Islet of Langerhans (tissue), 1 donor: Measurements from ENCODE around the gene STMN1.

Experiments
- FAIRE-seq: peaks from one replicate; lab custom pipeline; 2011; peaks lifted over from hg19 to GRCh38; lab: Jason Lieb, UNC

The STMN1 gene

DNA sequence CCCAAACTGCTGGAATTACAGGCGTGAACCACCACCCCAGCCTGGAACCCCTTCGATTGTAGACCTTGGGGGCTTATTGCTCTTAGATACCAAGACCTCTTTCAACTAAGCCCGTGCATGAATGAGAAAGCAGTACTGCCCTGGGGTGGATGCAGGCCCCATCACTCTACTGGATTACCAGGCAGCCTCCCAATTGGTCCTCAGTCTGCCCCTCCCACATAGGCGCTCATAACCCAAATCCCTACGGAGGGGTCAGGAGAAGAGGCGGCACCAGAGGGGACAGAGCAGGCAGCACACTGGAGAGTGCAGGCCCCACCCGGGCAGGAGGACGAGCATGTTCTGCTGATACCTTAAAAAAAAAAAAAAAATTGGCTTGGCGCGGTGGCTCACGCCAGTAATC lies 12.4 kb upstream of the STMN1 start:
- no peak for FAIRE-seq

DNA sequence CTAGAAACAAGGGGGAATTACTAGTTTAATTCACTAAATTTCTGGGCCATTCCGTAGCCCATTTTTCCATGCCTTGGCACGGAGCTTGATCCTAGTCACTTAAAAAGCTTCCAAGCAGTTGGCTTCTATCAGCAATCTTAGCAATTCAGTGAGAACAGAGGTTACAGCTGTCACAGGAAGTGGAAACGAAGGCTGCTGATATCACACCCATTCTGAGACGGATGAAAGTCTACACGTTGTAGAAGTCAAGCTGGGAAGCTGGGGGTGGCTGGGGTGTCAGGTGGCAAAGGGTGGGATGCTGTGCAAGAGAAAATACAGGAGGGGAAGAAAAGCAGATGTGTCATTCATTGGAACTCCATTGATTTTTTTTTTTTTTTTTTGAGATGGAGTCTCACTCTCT lies 11.8 kb upstream of the STMN1 start:
- no peak for FAIRE-seq

DNA sequence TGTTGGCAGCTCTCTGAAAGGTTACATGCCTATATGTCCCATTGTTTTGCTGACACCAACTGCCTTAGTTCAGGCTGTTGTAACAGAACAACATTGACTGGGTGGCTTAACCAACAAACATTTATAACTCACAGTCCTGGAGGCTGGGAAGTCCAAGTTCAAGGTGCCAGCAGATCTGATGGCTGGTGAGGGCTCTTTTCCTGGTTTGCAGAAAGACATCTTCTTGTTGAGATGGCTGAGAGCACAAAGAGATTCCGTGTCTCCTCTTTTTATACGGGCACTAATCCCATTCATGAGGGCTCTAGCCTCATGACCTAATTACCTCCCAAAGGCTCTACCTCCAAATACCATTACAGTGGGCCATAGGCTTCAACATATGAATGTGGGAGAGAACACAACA lies 10.2 kb upstream of the STMN1 start:
- FAIRE-seq: no peak

DNA sequence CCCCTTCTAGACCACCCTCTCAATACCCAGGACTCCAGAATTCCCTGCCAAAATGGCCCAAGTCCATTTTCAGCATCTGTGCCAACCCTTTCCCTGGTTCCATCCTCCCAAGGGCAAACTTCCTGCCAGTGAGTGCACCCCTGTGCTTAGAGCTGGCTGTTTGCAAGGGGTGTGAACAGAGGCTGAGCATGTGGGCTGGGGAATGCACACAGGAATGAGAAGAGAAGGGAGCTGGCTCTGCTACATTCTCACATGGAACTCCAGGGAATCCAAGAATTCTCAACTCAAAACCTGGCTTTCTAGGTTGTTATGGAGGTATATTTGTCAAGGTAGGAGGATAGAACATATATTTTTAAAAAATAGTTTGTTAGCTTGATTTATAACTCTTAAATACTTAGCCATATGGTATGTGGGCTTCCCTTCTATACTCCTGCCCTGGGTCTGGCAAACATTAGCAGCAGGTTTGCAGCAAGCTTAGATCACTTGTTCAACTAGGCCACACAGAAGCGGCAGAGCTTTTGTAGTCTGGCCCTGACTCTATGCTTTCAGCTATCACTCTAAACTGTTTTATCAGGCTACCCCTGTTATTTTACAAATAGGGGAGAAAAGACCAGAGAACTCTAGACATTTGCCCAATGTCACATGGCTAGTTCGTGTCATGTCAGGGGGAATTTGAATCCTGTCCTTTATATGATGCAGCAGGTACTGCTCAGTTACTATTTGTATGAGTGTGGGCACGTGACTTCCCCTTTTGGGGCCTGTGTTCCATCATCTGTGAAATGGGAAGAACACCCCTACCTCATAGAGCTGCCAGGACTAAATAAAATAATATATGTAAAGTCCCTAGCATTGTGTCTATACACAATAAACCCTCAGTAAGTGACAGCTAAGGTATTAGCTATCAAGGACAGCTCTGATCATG lies 8.1 kb upstream of the STMN1 start:
- no peak for FAIRE-seq

DNA sequence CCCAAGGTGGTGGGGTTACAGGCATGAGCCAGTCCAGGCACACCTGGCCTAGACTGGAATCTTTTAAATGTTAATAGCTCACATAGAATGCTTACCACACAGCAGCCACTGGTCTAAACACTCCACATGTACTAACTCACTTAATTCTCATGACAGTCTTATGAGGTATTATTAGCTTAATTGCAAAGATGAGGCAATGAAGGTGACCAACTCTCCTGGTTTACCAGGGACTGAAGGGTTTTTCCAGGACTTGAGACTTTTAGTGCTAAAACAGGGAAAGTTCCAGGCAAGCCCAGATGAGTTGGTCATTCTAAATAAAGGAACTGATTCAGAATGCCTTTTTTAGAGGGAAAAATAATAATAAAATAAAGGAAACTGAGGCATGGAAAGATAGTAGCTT lies 7.0 kb upstream of the STMN1 start:
- no peak for FAIRE-seq

DNA sequence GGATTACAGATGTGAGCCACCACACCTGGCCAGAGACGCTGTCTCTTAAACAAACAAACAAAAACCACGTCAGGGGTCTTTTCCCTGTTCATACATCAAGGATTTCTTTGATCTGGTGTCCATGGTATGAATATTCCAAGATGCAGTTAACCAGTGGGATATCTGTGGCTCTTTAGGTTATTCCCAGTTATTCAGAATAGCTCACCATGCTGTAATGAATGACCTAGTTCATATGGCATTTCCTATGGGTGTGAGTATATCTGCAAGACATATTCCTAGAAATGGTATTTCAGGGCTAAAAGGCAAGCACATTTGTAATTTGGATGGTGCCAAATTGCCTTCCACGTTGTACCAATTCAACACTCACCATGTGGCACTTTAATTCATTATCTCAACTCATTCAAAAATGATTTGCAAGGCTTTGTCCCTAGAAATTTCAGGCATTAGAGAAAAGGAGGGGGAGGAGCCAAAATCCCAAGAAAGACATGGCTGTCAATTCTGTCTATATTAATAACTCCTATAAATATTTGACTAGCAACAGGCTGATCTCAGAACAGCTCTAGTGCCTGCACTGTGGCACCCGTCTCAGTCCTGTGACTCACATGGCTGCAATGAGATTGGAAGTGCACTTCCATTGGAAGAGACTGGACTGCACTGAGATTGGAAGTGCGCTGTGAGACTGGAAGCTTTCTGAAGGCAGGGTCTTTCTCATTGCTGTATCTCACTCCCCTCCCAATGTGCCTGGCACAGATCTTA lies 6.0 kb upstream of the STMN1 start:
- FAIRE-seq: no peak

DNA sequence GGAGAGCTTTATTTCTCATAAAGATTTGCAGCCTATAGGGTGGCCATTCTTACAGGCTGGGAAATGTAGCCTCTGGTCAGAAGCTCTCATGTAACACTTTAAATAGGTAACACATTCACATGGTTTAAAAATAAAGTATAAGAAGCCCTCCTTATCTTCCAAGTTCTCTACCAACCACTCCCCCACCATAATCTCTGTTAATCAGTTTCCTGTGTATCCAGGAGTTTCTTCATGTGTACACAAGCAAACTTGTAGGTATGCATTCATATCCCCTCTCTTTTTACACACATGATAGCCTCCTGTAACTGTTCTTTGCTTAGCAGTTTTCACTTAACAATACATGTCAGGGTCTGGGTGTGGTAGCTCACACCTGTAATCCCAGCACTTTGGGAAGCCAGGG lies 4.9 kb upstream of the STMN1 start:
- no peak for FAIRE-seq

DNA sequence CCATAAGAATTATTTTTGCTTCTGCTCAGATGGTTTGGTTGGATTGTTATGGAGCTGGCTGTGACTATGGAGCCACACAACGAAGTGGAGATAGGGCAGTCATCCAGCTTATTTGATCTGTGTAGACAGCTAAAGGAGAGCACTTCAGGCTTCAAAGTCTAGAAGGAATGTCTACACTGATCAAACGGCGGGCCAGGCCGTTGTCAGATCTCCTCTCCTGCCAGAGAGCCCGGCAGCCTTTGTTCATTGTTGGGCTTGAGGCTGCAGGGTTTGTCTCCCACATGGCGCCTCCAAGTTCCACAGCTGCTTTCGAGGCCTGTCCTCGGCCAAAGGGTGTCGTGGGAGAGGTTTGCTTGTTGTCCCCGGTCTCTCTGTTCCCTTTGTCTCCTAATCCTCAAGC lies 2.8 kb upstream of the STMN1 start:
- FAIRE-seq: no peak

DNA sequence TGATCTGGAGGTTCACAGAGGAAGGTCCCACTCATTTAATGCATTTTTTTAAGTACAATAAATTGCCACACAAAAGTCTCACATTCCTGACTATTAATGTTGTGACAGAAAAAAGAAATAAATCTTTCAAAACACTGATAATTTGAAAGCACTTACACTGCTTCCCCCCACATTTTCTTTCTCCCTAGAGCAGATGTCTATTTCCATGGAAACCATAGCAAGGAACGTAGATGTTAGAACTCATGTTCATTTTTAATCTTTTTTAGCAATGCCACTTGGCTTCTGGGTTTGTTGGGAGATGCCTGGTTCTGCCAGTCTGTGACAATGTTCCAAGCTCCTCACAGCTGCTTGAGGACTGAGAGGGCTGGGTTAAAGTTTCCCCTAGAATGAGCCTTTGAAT lies 1.9 kb upstream of the STMN1 start:
- no peak for FAIRE-seq

DNA sequence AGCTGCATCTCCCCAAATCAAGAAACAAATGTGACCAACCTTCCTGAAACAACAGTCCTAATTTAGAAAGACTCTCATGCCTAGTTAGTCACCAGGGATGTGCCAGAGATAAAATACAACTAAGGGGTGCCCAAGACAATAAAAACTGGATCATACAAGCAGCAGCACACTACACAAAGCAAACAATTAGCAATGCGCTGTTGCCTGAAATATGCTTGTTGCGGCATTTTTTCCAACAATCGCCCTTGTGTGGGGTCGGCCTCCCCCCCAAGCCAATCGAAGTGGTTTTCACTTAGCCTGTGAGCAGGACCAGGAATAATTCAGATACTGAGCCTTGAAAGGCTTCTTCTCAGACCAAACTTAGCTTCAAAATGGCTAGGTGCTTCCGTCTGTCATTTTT lies 1.4 kb upstream of the STMN1 start:
- no peak for FAIRE-seq

DNA sequence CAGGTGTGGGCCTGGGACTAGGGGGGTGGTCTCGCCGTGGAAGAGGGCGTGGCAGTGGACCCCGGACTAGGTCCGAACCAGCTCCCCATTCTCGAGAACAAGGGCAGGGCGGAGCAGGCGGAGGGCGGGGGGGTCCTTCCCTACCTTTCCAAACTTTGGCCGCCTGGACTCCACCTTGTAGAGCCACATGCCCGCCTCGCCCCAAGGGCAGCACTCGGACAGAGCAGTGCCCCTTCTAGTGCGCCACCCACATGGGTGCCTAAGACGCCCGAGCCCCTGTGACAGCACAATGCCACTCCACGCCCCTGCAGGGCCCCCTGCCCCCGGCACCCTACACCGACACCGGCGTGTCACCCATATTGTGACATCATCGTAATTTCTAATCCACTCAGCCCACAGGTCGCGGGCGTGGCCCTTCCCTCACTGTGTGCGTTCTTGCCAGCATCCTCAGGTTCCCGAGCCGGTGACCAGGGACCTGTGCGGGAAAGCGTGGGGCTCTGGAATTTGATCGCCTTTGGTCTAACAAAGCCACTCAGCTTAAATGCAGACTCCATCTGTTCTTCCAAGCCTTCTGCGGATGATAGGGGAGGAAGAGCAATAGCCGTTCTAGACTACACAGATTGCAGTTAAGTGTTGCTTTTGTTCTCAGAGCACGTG lies 553 bp upstream of the STMN1 start:
- no peak for FAIRE-seq

DNA sequence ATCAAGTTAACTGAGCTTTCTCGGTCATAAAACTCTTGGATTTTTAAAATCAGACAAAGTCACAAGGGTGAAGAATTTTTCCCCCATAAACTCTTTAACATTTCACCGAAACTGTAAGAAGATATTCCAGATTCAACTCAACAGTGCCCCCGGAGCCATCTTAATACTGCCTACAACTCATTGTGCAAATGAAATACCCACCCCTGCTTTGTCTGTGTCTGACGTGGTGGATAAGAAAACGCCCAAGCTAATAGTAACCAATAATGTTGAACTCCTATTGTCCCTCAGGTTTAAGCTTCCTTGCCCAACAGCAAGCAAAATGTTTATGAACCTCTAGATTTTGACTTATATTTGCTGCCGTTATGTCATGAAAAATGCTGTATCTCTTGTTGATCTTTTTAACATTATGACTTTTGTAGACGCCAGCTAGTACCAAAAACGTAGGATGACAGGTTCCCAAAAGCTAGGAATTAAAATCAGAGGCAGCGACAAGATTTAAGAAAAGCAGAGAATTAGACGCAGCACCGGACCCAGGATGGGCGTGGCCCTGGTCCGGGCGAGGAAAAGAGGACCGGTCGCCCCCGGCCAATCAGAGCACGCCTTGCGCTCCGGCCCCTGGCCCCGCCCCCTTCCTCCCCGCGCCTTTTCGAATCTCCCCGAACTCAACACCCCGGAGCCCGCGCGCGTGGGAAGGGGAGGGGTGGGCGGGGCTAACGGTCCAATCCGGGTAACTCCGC lies 1.1 kb downstream of the STMN1 start:
- no peak for FAIRE-seq

DNA sequence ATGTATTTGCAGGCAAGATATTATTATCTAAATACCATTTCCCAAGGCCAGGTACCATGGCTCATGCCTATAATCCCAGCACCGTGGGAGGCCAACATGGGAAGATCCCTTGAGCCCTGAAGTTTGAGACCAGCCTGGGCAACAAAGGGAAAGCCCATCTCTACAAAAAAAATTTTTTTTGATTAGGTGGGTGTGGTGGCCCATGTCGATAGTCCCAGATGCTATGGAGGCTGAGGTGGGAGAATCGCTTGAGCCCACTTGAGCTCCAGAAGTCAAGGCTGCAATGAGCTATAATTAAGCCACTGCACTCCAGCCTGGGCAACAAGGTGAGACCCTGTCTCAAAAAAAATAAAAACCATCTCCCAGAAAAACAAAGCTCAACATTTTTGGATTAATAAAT lies 2.2 kb downstream of the STMN1 start:
- FAIRE-seq: no peak

DNA sequence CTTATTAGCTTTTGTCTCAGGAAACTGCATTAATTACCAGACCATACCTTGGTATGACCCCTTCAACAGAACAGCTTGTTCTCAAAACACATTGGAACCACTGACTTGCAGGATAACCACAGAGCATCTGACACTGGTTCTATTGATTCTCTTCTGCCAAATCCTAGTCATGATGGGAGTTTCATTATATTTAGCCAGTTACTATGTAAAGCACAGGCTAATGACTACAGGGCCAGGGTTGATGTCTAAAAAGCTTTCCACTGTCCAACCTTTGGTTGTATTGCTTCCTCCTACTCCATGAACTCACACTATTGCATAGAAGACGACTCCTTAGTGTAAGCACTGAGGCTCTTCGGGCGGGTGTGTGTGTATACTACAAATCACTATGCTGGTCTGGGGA lies 3.8 kb downstream of the STMN1 start:
- no peak for FAIRE-seq

DNA sequence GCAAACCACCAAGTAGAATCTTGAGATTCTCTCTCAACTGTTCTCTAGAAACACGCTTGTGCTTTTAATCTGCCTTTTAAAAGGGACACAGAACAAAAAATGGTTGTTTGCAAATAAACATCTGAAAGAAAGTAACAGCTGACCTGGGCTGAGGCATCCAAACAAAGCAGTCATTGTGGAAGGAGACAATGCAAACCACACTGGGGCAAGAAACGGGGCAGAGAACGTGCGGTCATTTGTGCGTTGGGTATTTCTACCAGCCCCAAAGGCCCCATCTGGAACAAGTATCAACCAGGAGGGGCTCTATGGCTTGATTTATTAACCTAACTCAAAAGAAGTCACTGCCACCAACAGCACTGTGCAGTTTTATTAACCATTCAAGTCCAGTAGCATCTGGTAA lies 6.0 kb downstream of the STMN1 start:
- FAIRE-seq: no peak

DNA sequence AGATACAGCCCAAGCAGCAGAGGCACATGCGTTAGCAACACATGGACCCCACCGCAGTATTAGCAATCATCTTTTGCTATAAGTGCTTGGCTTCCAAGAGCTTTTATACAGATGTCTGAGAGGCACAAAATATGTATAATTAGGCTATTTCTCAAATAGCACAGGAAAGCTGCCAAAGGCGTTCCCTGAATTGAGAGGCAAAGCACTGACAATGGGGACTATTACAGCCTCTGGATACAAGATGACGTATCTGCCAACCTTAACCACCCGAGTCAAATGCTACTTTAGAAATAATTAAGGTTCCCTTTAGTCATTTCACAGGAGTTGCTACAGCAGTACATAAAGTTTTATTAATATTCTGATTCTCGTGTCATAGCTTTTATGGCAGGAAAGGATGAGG lies 6.4 kb downstream of the STMN1 start:
- FAIRE-seq: no peak

DNA sequence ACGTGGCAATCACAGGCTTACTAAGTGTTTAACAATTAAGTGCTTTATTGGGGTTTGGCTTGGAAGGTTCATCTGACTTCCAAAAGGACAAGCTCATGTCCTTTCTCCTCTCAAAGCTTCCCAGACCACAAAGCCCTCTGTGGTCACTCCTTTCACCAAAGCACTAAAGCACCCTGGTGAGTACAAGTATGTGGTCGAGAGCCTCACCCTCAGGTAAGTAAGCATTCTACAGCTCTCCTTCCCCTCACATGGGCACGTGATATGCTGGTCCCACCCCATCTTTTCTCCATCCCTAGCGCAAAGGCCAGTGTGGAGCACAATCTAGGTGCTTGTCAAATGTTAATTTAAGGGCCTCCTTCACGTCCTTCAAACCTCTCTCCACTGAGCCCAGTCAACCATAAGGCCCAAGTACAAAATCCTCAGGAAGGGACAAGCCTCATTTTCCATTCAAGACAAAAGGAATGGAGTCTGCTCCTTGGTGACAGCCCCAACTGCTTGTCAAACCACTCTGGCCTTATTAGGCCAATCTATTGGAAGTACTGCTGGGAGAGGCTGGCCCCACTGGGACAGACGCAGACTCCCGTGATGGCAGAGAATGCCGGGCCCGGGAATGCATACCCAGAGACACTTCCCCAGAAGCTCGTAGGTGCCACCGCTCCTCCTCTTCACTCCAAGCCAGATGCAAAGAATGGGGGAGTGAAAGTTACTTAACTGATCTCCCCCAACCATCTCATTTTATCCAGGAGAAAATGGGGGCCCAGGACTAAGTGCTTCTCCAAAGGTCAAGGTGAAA lies 7.8 kb downstream of the STMN1 start:
- FAIRE-seq: no peak

DNA sequence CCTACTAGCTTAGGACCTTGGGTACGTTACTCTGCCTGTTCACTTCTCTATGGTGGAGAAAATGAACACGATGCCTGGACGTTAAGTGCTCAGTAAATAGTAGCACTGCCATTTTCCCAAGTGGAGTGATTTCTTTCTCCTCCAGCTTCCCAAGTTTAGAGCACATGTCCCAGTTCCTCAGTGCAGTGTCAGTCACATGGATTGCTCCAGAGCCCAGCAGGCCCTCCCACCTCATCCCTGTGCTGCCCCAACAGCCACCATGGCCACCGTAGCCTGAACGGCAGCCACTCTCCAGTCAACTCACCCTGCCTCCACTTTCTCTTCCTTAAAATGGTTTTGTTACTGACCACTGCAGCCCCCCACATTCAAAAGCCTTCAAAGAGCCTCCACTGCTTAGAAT lies 8.5 kb downstream of the STMN1 start:
- FAIRE-seq: no peak

DNA sequence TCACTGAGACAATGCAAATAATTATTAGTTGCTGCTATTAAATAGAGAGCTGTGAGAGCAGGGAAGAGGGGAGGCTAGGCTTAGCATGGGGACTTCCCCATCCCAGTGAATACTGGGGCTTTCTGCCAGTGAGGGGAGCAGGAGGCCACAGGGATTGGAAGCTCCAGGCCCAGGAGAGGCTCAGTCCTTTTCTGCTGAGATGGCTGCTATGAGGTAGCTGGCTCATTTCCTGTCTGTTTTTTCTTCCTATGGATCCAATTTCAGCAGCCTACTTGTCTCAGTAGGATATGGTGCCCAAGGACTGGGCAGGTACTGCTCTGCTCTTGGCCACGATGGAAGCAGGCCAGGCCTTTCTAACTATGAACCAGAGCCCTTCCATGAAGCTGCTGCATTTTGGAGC lies 10.0 kb downstream of the STMN1 start:
- no peak for FAIRE-seq

DNA sequence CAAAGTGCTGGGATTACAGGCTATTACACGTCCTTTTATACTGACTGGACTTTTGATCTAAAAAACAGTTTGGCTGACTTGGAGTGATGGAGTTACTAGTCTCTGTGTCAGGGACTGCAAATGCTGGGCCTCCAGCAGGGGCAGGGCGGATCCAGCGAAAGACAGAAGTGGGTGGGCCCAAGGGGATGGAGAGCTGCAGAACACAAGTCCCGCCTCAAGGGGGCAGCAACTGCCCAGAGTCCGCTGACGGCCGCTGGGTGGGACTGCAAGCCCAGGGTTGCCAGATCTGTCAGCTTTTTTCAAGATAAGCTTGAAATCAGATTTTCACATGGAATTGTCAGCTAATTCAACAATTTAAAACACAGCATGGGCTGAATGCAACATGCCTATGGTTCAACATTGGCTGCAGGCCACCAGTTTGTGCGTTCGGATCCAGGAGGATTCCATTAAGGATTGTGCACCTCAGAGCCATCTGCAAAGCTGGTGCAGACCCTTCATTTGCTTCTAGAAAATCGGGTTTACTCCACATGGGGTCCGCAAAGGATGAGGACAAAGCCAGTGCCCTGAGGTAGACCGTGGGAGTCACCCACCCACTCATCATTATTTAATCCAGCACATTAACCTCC lies 10.7 kb downstream of the STMN1 start:
- no peak for FAIRE-seq

DNA sequence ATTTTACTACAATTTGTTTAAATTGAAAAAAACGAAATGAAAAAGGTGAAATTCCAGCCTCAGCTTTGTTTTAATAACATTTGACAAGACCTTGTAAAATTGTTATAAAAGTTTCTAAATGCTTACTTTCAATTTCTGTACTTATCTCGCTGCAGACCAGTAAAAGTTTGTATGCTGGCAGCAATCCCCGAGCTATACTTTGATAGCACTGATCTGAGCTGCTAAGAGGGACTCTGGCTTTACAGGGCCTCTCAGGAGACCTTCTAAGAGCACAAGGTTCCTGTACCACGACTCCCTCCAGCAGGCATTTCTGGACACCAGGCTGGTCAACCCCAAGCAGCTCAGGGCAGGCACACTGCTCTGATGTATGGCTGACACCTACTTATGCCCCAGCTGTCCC lies 13.1 kb downstream of the STMN1 start:
- FAIRE-seq: no peak
